ENCODE results near the gene SH3GL3.

SH3GL3 gene

GRCh38 chr15:83578691-83579090 is 131.6 kb downstream of the SH3GL3 start:
- H3K4me3 ChIP-seq (replicated peaks in 1 of 2; ENCODE audit: low read depth in 2 of 2, low read length in 2 of 2): no peak overlapping the region
- DNase-seq (ENCODE audit: low read depth in 2 of 2): no peak
- no peak for TF ChIP-seq CTCF (IDR thresholded peaks at IDR 0.05; ENCODE audit: low read depth, low read length)

- peak in 1 of 2 donors; percentile 1 for DNase-seq (ENCODE audit: low read depth in 2 of 2)
- no peak for TF ChIP-seq CTCF (IDR thresholded peaks at IDR 0.05; ENCODE audit: low read depth, low read length)
- H3K4me3 ChIP-seq (replicated peaks in 1 of 2; ENCODE audit: low read depth in 2 of 2, low read length in 2 of 2): no peak overlapping the region
Observed at GRCh38 chr15:83581381-83581780, 134.2 kb downstream of the SH3GL3 start.

- H3K4me3 ChIP-seq (replicated peaks in 1 of 2; ENCODE audit: low read depth in 2 of 2, low read length in 2 of 2): no peak overlapping the region
- no peak for TF ChIP-seq CTCF (IDR thresholded peaks at IDR 0.05; ENCODE audit: low read depth, low read length)
- DNase-seq (ENCODE audit: low read depth in 2 of 2): peak; percentile 21 to 46
Observed at GRCh38 chr15:83582381-83582780, 135.2 kb downstream of the SH3GL3 start.

DNA sequence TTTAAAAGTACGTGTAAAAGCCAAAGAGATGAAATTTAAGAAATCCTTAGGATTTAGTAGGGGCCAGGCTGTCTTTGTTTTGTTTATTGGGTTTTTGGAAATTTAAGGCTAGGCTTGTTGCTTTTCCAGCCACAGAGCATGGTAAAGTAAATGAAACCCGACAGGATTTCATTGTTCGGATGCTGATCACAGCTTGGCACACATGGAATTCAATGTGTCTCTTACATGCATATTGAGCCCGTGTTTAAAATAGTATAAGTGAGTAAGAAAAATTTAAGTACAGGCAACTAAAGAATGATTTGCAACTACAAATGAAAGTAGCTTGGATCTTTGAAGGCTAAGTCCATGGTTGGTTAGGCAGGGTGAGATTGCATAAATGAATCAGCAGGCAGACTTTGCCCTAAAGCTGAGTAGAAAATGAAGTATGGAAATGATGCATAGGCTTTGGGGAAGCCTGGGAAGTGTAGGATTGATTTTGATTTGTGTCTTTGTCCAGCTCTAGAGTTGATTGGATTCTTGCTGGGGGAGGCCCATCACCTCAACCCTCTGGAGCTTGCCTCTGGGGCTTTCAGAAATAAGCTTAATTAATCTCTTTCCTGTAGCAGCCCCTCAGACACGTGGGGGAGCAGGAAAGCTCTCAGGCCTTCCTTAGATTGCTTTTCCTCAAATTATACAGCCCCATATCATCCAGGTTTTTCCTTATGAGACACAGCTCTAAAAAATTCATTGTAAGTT is 138.6 kb downstream of the SH3GL3 start:
- H3K4me3 ChIP-seq (replicated peaks in 1 of 2; ENCODE audit: low read depth in 2 of 2, low read length in 2 of 2): no peak overlapping the region
- DNase-seq (ENCODE audit: low read depth in 2 of 2): no peak
- TF ChIP-seq CTCF (IDR thresholded peaks at IDR 0.05; ENCODE audit: low read depth, low read length): no peak

DNA sequence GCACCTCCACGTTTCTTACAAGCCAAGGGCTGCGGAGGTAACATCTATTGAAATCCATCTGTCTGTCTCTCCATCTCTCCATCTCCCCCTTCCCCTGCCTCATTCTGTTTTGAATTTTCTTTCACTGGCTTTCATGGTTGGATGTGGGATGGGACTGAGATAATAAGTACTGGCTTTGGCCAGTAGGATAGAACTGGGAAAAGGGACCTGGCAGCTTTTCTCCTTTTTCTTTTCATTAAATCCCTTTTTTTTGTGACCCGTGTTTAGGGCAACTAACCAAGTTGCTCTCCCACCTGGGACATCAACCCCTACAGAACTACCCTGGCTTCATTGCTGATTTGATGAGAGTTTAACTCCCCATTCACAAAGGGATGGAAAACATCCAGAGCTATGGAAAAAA is 139.9 kb downstream of the SH3GL3 start:
- no peak for DNase-seq (ENCODE audit: low read depth in 2 of 2)
- TF ChIP-seq CTCF (IDR thresholded peaks at IDR 0.05; ENCODE audit: low read depth, low read length): no peak
- H3K4me3 ChIP-seq (replicated peaks in 1 of 2; ENCODE audit: low read depth in 2 of 2, low read length in 2 of 2): no peak overlapping the region

DNA sequence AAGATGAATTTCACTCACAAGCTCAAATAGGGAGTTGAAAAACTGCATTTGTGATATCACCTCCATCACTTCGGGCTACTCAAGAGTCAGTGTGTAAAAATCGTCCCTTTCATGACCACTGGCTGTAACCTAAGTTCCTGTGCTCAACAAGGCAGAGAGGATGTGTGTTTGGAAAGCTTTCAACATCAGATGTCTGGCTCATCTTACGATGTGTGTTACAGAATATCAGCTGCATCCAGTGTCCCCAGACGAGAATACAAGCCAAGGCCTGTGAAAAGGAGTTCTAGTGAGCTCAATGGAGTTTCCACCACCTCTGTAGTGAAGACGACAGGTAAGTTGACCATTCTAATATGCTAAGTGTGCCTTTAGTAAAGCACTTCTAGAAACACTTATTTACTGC is 141.3 kb downstream of the SH3GL3 start:
- no peak for DNase-seq (ENCODE audit: low read depth in 2 of 2)
- no peak overlapping the region for H3K4me3 ChIP-seq (replicated peaks in 1 of 2; ENCODE audit: low read depth in 2 of 2, low read length in 2 of 2)
- TF ChIP-seq CTCF (IDR thresholded peaks at IDR 0.05; ENCODE audit: low read depth, low read length): no peak
